ENCODE measurements around the gene LRCH4. TPM values are rescaled to one million over a fixed set of nuclear protein-coding genes. Genes with fewer than 3 reads are reported as not detected.

Gene LRCH4
- total RNA-seq, 2 experiments from 2014 or later = 39.2 to 72.0 TPM

DNA sequence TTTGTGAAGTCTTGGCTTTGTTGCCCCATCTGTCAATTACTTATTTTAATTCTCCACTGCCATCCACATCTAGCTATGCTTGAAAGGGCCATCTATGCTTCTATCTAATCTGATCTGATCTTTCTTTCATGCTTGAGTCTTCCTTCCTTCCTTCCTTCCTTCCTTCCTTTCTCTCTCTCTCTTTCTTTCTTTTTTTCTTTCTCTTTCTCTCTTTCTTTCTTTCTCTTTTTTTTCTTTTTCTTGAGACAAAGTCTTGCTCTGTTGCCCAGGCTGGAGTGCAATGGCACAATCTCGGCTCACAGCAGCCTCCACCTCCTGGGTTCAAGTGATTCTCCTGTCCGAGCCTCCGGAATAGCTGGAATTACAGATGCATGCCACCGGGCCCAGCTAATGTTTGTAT is 44.1 kb upstream of the LRCH4 start:
- POLR2A ChIA-PET = interaction anchor here (0.7 to 1.8 kb wide), 3 partner anchors 12 to 167 kb away, joined by 3 to 5 read pairs (median 3); no protein-coding TSS in a partner anchor

DNA sequence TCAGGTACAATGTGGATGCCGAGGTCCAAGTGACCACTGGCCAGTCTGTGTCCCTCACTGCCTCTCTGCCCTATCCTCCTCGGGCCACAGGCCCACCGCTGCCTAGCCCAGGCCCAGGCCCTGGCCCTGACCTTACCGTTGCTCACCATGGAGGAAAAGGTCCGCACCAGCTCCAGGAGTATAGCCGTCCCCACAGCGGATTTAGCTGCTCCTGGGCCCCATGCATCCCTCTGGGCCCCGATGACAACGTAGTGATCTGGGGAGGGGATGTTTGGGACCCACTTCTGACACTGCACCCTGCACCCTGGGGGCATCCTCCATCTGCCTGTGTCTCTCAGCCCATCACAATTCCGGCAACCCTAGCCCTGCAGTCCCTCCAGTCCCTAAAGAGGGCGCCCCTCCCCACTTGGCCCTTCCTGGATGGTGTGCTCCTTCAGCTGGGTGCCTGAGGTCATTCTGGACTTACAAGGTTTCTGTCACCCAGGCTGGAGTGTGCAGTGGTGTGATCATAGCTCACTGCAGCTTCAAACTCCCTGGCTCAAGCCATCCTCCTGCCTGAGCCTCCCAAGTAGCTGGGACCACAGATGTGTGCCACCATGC is 43.3 kb upstream of the LRCH4 start:
- intact Hi-C loops (cut with micrococcal nuclease; ENCODE audit: unreplicated experiment) = no loop called here
- POLR2A ChIA-PET = interaction anchor here (0.5 to 1.8 kb wide), 3 partner anchors 11 to 187 kb away, joined by 3 to 5 read pairs (median 3); no protein-coding TSS in a partner anchor
- H3K9me3 ChIP-seq (ENCODE audit: low read length) = no peaks in the 10 kb centered on the region

More for the DNA sequence above, 44.1 kb upstream of the LRCH4 start:
- Histone ChIP-seq H3K9me3 (ENCODE audit: low read length) (no peaks in the 10 kb centered on the region), H2AFZ (ENCODE audit: low read length) (no peak overlapping the region), H3K9me2 (ENCODE audit: insufficient read depth, low read length) (no peaks in the 10 kb centered on the region), H4K20me1 (ENCODE audit: insufficient read depth, low read length) (no peaks in the 10 kb centered on the region), H3K4me3 (ENCODE audit: low read depth, low read length, poor library complexity, severe bottlenecking) (no peak overlapping the region), H3K79me2 (ENCODE audit: insufficient read depth, low read depth, low read length) (no peaks in the 10 kb centered on the region), H3K4me2 (ENCODE audit: low read length) (no peak overlapping the region), H3K36me3 (ENCODE audit: insufficient read depth, low read length) (no peaks in the 10 kb centered on the region), H3K4me1 (ENCODE audit: insufficient read depth, low read length, poor library complexity, severe bottlenecking) (peaks cover 19% of the 10 kb centered on the region), H3K27ac (ENCODE audit: low read depth, low read length, poor library complexity, severe bottlenecking) (no peak overlapping the region)
- intact Hi-C loops (cut with micrococcal nuclease; ENCODE audit: unreplicated experiment) = no loop called here
- DNase-seq (ENCODE audit: low spot score) = no peak
- TF ChIP-seq, protein P1, sequence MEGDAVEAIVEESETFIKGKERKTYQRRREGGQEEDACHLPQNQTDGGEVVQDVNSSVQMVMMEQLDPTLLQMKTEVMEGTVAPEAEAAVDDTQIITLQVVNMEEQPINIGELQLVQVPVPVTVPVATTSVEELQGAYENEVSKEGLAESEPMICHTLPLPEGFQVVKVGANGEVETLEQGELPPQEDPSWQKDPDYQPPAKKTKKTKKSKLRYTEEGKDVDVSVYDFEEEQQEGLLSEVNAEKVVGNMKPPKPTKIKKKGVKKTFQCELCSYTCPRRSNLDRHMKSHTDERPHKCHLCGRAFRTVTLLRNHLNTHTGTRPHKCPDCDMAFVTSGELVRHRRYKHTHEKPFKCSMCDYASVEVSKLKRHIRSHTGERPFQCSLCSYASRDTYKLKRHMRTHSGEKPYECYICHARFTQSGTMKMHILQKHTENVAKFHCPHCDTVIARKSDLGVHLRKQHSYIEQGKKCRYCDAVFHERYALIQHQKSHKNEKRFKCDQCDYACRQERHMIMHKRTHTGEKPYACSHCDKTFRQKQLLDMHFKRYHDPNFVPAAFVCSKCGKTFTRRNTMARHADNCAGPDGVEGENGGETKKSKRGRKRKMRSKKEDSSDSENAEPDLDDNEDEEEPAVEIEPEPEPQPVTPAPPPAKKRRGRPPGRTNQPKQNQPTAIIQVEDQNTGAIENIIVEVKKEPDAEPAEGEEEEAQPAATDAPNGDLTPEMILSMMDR (conservative IDR thresholded peaks at IDR 0.05; ENCODE audit: low read length) = no peak
- no peak for TF ChIP-seq EZH2phosphoT487 (IDR thresholded peaks at IDR 0.05; ENCODE audit: borderline replicate concordance, low read depth, low read length)
- BruUV-seq (replicated peaks) = no TSS peak
- CTCF ChIA-PET (ENCODE audit: unreplicated experiment) = no interaction called here

DNA sequence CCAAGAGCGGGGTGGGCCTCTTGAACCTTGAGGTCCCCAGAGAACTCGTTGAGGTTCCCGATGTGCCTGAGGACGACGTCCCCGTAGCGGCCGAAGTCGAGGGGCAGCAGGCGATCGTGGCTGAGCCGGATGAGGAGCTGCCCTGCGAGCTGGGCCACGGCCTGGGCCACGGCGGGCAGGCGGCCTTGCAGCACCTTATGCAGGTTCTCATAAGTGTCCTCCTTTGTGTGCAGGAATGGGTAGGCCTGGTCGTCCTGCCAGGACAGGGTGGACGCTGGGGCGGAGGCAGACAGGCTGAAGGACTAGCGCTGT is 41.3 kb upstream of the LRCH4 start:
- H3K27ac ChIP-seq (ENCODE audit: low read depth, low read length, poor library complexity, severe bottlenecking) = no peak overlapping the region
- intact Hi-C loops (cut with micrococcal nuclease; ENCODE audit: unreplicated experiment) = loop anchor here (2.0 kb wide), 1 partner anchor 14 kb away; the partner anchor contains the start of gene MOSPD3

More for the DNA sequence above, 43.3 kb upstream of the LRCH4 start:
- H3K4me3 ChIP-seq (ENCODE audit: low read depth, low read length, poor library complexity, severe bottlenecking) = no peak overlapping the region
- no peaks in the 10 kb centered on the region for H3K36me3 ChIP-seq (ENCODE audit: insufficient read depth, low read length)
- H3K9me2 ChIP-seq (ENCODE audit: insufficient read depth, low read length) = no peaks in the 10 kb centered on the region
- peak; percentile 65 for DNase-seq (ENCODE audit: low spot score)
- no peak overlapping the region for H2AFZ ChIP-seq (ENCODE audit: low read length)
- H4K20me1 ChIP-seq (ENCODE audit: insufficient read depth, low read length) = no peaks in the 10 kb centered on the region
- H3K27ac ChIP-seq (ENCODE audit: low read depth, low read length, poor library complexity, severe bottlenecking) = no peak overlapping the region
- TF ChIP-seq, protein P1 (conservative IDR thresholded peaks at IDR 0.05; ENCODE audit: low read length) = peak; percentile 78
- TF ChIP-seq EZH2phosphoT487 (IDR thresholded peaks at IDR 0.05; ENCODE audit: borderline replicate concordance, low read depth, low read length) = no peak
- no TSS peak for BruUV-seq (replicated peaks)
- H3K79me2 ChIP-seq (ENCODE audit: insufficient read depth, low read depth, low read length) = no peaks in the 10 kb centered on the region
- peaks cover 19% of the 10 kb centered on the region for H3K4me1 ChIP-seq (ENCODE audit: insufficient read depth, low read length, poor library complexity, severe bottlenecking)
- H3K4me2 ChIP-seq (ENCODE audit: low read length) = no peak overlapping the region
- CTCF ChIA-PET (ENCODE audit: unreplicated experiment) = no interaction called here

More for the DNA sequence above, 41.3 kb upstream of the LRCH4 start:
- no peak overlapping the region for H2AFZ ChIP-seq (ENCODE audit: low read length)
- peak overlapping the region; percentile 62 for H3K4me3 ChIP-seq (ENCODE audit: low read depth, low read length, poor library complexity, severe bottlenecking)
- CTCF ChIA-PET (ENCODE audit: unreplicated experiment) = no interaction called here
- POLR2A ChIA-PET = interaction anchor here (0.6 to 2.2 kb wide), 2 partner anchors 15 to 24 kb away, joined by 3 to 12 read pairs; partner anchors contain the start of gene MOSPD3
- BruUV-seq (replicated peaks) = no TSS peak
- H3K9me2 ChIP-seq (ENCODE audit: insufficient read depth, low read length) = no peaks in the 10 kb centered on the region
- peak overlapping the region; percentile 94 for H3K4me2 ChIP-seq (ENCODE audit: low read length)
- no peaks in the 10 kb centered on the region for H4K20me1 ChIP-seq (ENCODE audit: insufficient read depth, low read length)
- H3K9me3 ChIP-seq (ENCODE audit: low read length) = no peaks in the 10 kb centered on the region
- H3K36me3 ChIP-seq (ENCODE audit: insufficient read depth, low read length) = no peaks in the 10 kb centered on the region
- H3K4me1 ChIP-seq (ENCODE audit: insufficient read depth, low read length, poor library complexity, severe bottlenecking) = peaks cover 12% of the 10 kb centered on the region
- H3K79me2 ChIP-seq (ENCODE audit: insufficient read depth, low read depth, low read length) = no peaks in the 10 kb centered on the region
- no peak for TF ChIP-seq EZH2phosphoT487 (IDR thresholded peaks at IDR 0.05; ENCODE audit: borderline replicate concordance, low read depth, low read length)
- TF ChIP-seq, protein P1 (conservative IDR thresholded peaks at IDR 0.05; ENCODE audit: low read length) = no peak
- DNase-seq (ENCODE audit: low spot score) = no peak
